Measurements from ENCODE around the gene MYOCD.

MYOCD gene

GRCh38 chr17:12712941-12713340, 47.3 kb downstream of the MYOCD start:
- DNase-seq (ENCODE audit: low spot score): no peak

GRCh38 chr17:12719948-12720347, 54.3 kb downstream of the MYOCD start:
- DNase-seq (ENCODE audit: low spot score): no peak

- DNase-seq (ENCODE audit: low spot score): no peak
These were observed 55.9 kb downstream of the MYOCD start for GRCh38 chr17:12721581-12721980.

- DNase-seq (ENCODE audit: low spot score): no peak
These were observed 56.6 kb downstream of the MYOCD start for GRCh38 chr17:12722282-12722681.

DNA sequence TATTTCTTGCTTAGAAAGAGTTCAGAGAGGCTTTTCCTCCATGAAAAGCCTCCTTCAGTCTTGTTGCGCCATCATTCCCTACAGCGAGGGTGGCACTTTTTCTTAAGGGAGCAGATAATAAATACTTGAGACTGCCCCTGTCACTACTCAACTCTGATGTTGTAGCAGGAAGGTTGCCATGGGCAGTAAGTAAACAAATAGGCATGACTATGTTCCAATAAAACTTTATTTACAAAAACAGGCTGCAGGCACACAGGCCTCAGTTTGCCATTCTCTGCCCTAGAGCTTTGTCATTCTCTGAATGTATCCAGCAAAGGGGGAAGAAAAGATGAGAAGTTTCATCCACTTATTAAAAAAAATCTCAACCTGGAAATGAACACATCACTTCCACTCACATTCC, 60.4 kb downstream of the MYOCD start:
- no peak for DNase-seq (ENCODE audit: low spot score)

DNA sequence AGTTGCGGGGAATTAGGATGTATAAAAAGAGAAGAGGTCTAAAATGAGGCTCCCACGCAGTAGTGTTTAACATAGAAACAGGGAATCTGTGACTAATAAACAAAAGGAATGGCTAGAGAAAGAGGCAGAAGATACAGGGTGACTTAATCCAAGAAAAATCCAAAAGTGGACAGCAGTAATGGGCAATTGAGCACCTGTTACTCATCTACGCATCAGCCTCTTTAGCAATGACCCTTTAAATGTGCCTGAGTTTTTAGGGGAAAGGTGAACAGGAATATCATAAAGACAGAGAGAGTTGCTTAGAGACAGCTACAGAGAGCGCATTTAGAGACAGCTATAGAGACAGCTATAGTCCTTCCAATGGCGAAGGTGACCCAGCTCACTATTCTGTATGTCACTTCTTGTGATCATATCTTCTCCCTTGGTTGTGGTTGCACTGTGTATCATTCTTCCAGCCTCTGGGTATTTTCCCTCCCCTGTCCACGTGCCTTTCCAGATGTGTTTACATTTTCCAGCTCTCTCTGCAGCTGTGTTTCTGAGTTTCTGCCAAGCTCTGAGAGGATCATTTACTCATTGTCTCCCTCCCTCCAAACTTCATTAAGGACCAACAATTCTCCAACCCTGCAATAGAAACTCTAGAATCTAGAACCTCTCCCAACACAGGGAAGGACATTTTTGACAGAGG, 61.5 kb downstream of the MYOCD start:
- no peak for DNase-seq (ENCODE audit: low spot score)

DNA sequence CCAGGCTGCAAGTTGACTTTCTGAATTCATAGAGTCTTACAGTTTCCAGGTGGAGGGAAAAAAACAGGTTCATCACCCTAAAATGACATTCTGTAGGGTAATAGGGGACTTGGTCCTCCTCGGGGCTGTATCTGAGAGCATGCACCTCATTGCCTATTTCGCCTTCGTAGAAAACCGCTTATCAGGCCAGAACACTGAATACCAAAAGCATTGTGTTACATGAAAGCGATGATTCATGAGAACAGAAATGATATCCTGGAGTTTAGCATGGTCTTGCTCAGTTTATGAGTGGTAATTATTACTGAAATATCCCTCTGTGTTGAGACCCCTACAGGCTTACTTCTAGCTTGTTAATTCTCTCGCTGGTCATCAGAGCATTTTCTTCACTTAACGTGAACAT, 62.2 kb downstream of the MYOCD start:
- no peak for DNase-seq (ENCODE audit: low spot score)

GRCh38 chr17:12729086-12729485, 63.4 kb downstream of the MYOCD start:
- DNase-seq (ENCODE audit: low spot score): no peak

DNA sequence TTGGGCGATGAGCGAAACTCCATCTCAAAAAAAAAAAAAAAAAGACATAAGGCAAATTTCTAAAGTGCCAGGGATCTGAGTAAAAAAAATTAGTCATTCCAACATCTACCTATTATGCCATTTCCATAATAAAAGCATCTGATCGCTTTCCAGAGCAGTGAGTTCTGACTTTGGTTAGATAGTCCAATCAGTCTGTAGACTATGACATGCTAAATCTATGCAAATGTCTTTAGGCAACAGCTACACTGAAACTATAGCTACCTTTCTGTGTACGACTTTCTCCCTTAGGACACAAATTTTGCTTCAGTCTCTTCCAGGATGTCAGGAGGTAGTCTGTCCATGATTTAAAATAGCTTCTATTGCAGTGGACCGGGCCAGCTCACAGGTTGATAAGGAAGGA, 64.7 kb downstream of the MYOCD start:
- DNase-seq (ENCODE audit: low spot score): no peak

GRCh38 chr17:12730931-12731521, 65.3 kb downstream of the MYOCD start:
- no peak for DNase-seq (ENCODE audit: low spot score)

GRCh38 chr17:12731839-12732238, 66.1 kb downstream of the MYOCD start:
- DNase-seq (ENCODE audit: low spot score): no peak

DNA sequence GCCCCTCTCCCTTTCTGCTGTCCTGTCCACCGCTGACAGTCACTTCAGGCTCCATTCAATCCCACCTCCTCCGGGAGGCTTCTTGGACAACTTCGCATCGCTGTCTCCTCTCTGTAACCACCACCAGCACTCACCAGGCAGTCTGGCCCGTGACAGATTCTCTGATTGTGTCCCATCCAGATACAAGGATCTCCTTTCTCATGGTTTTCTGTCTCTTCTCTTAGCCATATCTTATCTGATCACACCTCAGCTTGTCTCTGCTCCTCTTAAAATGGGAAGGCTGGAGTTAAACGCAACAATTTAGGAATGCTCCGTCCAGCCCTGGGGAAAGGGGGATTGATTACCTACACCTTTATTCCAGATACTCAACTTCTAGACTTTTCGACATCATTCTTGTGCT, 66.7 kb downstream of the MYOCD start:
- no peak for DNase-seq (ENCODE audit: low spot score)

DNA sequence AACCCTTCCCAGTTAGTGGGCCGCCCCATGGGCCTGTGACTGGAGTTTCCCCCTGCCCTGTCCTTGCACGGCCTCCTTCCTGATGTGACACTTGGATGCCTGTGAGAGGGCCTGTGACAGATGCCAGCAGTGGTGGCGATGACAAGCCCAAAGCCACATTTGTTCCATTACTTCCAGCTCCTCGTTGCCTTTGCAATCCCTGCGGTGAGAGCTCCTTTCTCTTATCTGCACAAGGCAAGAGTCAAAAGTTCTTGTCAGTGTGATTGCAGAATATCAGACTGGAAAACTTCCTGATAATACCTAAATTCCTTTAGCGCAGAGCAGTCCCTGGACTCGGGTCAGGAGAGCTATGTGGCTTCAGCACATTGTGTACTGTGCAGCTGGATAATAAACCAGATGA, 69.2 kb downstream of the MYOCD start:
- DNase-seq (ENCODE audit: low spot score): no peak

- no peak for DNase-seq (ENCODE audit: low spot score)
These were observed 69.8 kb downstream of the MYOCD start for GRCh38 chr17:12735517-12735916.

- no peak for DNase-seq (ENCODE audit: low spot score)
These were observed 70.8 kb downstream of the MYOCD start for GRCh38 chr17:12736526-12736925.

DNA sequence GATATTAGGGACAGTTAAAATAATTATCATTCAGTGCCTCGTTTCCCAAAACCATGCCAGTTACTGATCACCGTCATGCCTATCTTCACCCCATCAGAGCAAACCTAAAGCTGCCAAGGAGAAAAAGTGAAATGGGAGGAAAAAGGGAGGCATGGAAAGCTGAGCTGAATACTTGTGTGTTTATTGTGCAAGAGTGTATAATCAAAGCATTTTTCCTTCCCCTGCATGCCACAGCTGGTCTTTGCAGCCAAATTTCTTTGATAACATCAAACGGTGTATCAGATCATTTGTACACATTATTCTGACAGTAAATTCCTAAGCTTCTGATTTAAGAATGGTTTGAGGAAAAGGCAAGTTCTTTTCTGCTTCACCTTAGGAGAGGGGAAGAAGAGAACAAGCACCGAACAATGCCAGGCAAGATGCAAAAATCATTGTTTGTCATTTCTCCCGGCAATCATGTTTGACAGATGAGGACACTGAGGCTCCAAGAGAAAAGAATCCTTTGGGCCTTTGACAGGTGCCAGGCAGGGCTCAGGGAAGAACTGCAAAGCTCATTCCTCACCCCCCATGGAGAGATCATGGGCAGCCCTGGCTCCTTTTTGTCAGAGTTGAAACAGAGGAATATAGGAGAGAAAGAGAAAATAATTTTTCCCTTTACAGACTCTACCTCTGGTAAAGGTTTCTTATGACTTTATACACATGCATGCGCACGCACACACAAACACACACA, 72.2 kb downstream of the MYOCD start:
- DNase-seq (ENCODE audit: low spot score): no peak

DNA sequence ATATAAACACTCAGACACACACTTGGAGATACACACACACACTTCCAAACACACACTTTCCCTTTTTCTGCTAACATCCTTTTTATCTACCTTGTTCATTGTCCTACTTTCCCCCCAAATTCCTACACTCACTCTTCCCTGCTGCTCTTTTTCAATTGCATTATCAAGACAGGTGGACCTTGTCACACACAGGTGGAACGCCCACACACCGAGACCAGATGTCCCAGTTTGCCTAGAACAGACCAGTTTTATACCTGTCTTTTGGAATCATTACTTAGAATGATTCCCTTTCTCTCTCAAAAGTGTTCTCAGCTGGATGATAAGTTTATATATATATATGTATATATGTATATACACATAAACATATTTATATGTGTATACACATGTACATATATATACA, 72.9 kb downstream of the MYOCD start:
- DNase-seq (ENCODE audit: low spot score): no peak

DNA sequence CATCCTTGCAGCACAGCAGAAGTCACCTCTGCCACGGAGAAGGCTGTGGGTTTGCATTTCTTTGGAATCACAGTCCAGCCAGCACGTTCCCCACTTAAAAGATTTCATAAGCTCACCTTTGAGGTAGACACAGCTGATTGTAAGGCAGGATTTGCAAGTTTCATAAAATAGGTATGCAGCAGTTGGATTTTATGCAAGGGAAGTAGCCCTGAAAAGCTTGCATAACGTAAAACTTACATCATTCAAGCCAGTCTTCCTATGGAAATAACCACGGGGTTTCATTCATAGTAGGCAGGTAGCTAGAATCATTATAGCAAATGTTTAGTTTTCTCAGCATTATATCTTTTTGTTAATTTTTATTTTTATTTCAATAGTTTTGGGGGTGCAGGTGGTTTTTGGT, 73.8 kb downstream of the MYOCD start:
- DNase-seq (ENCODE audit: low spot score): no peak

GRCh38 chr17:12743046-12743445, 77.4 kb downstream of the MYOCD start:
- DNase-seq (ENCODE audit: low spot score): no peak

GRCh38 chr17:12744298-12744697, 78.6 kb downstream of the MYOCD start:
- DNase-seq (ENCODE audit: low spot score): no peak

DNA sequence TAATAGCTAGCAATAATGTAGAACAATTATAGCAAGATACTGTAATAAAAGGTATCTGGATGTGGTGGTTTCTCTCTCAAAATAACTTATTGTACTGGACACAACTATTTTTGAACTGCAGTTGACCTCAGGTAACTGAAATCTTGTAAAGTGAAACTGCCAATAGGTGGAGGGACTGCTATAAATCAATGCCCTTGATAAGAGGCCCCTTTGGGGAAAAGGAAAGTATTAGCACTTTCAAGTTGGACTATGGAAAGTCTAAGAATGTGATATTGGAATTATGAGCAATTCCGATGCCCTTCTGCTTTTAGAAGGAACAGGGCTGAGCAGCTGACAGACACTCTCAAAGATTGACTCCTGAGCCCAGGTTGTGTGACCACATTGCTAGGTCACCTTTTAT, 79.1 kb downstream of the MYOCD start:
- no peak for DNase-seq (ENCODE audit: low spot score)

DNA sequence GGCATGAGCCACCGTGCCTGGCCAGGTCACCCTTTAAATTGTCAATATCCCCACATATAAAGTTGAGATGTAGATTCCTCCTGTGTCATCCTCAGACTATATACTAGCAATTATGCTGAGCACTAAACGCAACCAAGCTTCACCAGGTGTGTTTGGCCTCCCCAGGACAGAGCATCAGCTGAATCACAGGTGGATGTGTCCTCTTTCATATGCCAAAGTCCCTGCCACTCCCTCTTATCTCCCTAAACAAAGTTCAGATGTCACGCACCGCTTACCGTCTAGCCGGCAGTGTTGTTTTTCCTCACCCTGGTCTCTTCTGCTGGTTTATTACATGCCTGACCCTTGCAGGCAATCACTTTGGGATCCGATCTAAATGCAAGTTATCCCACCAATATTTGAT, 79.8 kb downstream of the MYOCD start:
- no peak for DNase-seq (ENCODE audit: low spot score)

DNA sequence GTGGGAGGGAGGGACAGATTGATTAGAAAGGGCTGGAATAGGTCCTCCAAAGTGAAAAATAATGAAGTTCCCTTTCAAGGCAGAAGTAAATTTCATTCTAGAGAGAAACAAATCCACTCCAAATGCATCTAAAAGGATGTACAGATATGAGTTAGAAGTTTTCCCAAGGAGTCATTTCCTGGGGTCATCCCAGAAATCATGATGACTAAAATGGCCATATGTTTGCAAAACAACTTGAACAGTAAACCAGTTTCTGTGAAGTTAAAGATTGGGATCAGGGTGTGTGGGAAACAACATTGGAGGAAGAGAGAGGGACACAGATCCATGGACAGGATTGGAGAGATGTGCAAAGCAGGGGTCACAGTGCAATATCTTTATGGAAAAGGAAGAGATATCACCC, 91.1 kb downstream of the MYOCD start:
- no peak for DNase-seq (ENCODE audit: low spot score)

DNA sequence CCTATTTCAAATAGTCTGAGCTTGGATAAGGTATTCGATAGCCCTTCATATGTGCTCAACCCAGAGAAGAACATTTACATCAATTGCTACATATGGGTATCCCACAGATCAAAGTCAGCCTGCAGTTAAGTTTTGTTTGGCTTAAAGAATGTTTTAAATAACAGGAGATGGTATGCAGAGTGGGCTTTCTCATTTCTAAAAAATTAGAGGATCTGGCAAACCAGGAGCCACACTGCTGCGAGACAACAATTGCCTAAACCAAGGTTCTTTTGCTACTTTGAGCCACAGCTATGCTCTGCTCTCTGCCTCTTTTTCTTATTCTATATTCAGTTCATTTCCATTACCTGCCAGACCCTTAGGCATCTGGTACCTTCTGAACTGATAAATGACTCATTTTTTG, 93.4 kb downstream of the MYOCD start:
- DNase-seq (ENCODE audit: low spot score): no peak
